Right cardiac atrium (tissue), 5 donors: ENCODE results near the gene ZNF628. TPM values are rescaled to one million over a fixed set of nuclear protein-coding genes. Genes with fewer than 3 reads are reported as not detected.

Experiments used
- ATAC-seq, 2 donors: fragments of 200-7000 bp; cut with Tn5 transposase; one replicate each; pipeline versions ENCODE4 v1.8.0 to v1.9.1; 2020; ENCODE audit warnings: moderate library complexity in 2 of 2, mild to moderate bottlenecking in 1 of 2
- DNase-seq, 3 donors: peaks; one replicate each; pipeline ENCODE4 v3.0.0-alpha.2; 2020
- H3K27ac ChIP-seq: one replicate; pipeline ENCODE4 v1.5.1; 2013; ENCODE audit warnings: mild to moderate bottlenecking, low read length, control low read depth, moderate library complexity
- H3K27me3 ChIP-seq: one replicate; pipeline ENCODE4 v1.6.1; 2013; ENCODE audit not compliant: control insufficient read depth, insufficient read depth
- H3K4me1 ChIP-seq: one replicate; pipeline ENCODE4 v1.6.1; 2013; ENCODE audit warnings: low read length; ENCODE audit not compliant: control insufficient read depth, insufficient read depth
- H3K4me3 ChIP-seq: one replicate; pipeline ENCODE4 v1.5.1; 2013; ENCODE audit warnings: low read length, control low read depth
- H3K9me3 ChIP-seq: one replicate; pipeline ENCODE4 v1.6.1; 2013; ENCODE audit warnings: low read length; ENCODE audit not compliant: control insufficient read depth
- WGBS: extraction: QIAGEN DNeasy Blood & Tissue Kit; methylation state at CpG from one replicate; pipeline ENCODE4 v1.1.7; 2013; 5-methylcytosine and 5-hydroxymethylcytosine counted together
- intact Hi-C, 4 donors: fragments of 100-400 bp; cut with DNase I; formaldehyde crosslinking; loops; one replicate each; pipeline versions ENCODE4 v1.11.0 to v1.14.0; 2022 to 2023
- long read RNA-seq, 4 donors: library from polyadenylated mRNA; unstranded; transcript quantifications; one replicate each; pipeline ENCODE4 v2.0.0, GENCODE V29; 2020 to 2021
- polyA plus RNA-seq: library from polyadenylated mRNA; stranded (reverse); fragments of 200-250 nt; gene quantifications from one replicate; pipeline ENCODE4 v1.2.3, GENCODE V29; 2013
- total RNA-seq, 4 donors: library from RNA; stranded (reverse); fragmentation: NEBNext Ultra II Directional; extraction: Animal tissue kit (Norgen Biotek cat#: 25700); gene quantifications; one replicate each; pipeline ENCODE4 v1.2.1, GENCODE V29; 2021
- donor health status: healthy with polysubstance abuse.
- donor health status: DM: no; HTN: yes; CAD: no.
- donor health status: DM: no; HTN: no; CAD: no.
- donor health status: DM: no; HTN: yes; CAD: no; lungs with severe emphysema.
- donor health status: DM: yes; HTN: yes; CAD: no.

ZNF628 gene
- total RNA-seq = 1 to 10 TPM; 5.6 to 8.1 (median 6.7) TPM
- 7.7 TPM for polyA plus RNA-seq
- long read RNA-seq, donor 1, transcript ZNF628-201 (1 exons, 3,177 nt) = major isoform, 9 of 9 reads
- long read RNA-seq, donor 1, partial matches to known transcripts = 0 of 9 reads
- long read RNA-seq, donor 1, other reads (novel, unspliced or antisense) = 0 of 9 reads
- long read RNA-seq, donor 2, partial matches to known transcripts = 0 of 4 reads
- long read RNA-seq, donor 2, other reads (novel, unspliced or antisense) = 0 of 4 reads
- long read RNA-seq, donor 3, partial matches to known transcripts = 0 of 2 reads
- long read RNA-seq, donor 3, other reads (novel, unspliced or antisense) = 1 of 2 reads
- long read RNA-seq, donor 4, partial matches to known transcripts = 0 of 2 reads
- long read RNA-seq, donor 4, other reads (novel, unspliced or antisense) = 0 of 2 reads

DNA sequence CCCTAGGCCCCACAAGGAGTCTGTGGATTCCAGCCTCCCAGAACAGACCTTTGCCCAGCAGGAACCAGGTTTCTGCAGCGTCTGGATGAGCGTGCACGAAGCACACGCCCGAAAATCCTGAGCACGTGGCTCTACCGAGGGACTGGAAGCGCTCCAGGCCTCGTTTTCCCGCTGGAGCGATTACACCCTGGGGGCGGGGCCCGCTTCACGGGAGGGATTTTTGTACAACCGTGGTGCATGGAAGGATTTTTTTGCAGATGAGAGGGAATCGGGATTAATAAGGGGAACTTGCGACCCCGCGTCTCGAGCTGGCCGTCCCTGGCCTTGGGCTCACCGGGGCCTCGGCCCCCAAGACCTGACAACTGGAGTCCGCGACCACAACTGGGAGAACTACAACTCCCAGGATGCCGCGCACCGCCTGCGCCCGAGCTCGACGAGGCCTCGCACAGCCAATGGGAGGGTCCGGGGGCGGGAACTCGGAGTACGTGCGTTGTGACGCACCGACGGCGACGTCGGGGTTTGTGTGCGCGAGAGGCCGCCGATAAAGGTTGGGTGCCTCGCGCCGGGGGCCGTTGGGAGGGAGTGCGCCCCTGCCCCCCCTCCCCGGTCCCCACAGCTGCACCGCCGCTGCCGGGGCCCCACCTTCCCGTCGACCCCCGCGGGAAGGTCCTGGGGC, at the start of gene ZNF628:
ZNF628 (plus strand) TSS at position 518 of the 676 bp plus-strand sequence. CDS start 3,294 bp downstream, outside the sequence.
- peak within 1 kb of the TSS; percentile 82 for H3K27ac ChIP-seq
- ATAC-seq (peak; percentile 97), DNase-seq (peak; percentile 99 to 100 (median 100))
- under 1% methylated on average over 61 of the region's 61 CpGs for WGBS
- peaks cover 4% of the 10 kb centered on the region for H3K4me1 ChIP-seq
- H3K4me3 ChIP-seq = peak within 1 kb of the TSS; percentile 76
- intact Hi-C loops = no loop called here
- no peaks in the 10 kb centered on the region for H3K27me3 ChIP-seq
- H3K9me3 ChIP-seq = no peaks in the 10 kb centered on the region

DNA sequence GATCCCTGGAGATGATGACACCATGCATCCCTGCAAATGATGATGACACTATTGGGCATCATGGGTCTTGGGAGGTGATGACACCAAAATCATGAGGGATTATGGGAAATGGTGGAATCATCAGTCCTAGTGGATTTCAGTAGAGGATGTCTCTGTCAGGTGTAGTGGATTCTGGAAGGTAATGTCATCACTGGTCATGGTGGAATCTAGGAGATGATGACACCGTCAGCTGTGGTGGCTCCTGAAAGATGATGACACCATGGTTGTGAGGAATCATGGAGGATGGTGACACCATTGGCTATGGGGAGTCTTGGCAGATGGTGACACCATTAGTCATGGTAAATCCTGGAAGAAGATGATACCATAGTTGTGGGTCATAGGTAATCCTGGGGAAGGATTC, 45.2 kb upstream of the ZNF628 start:
- whole genome bisulfite sequencing = 94% methylated on average over 1 of the region's 1 CpG
- no peak overlapping the region for H3K4me3 ChIP-seq
- ATAC-seq (no peak), DNase-seq (no peak)
- no peaks in the 10 kb centered on the region for H3K27me3 ChIP-seq
- H3K27ac ChIP-seq = no peak overlapping the region
- intact Hi-C loops = no loop called here
- H3K4me1 ChIP-seq = no peaks in the 10 kb centered on the region
- H3K9me3 ChIP-seq = no peaks in the 10 kb centered on the region

DNA sequence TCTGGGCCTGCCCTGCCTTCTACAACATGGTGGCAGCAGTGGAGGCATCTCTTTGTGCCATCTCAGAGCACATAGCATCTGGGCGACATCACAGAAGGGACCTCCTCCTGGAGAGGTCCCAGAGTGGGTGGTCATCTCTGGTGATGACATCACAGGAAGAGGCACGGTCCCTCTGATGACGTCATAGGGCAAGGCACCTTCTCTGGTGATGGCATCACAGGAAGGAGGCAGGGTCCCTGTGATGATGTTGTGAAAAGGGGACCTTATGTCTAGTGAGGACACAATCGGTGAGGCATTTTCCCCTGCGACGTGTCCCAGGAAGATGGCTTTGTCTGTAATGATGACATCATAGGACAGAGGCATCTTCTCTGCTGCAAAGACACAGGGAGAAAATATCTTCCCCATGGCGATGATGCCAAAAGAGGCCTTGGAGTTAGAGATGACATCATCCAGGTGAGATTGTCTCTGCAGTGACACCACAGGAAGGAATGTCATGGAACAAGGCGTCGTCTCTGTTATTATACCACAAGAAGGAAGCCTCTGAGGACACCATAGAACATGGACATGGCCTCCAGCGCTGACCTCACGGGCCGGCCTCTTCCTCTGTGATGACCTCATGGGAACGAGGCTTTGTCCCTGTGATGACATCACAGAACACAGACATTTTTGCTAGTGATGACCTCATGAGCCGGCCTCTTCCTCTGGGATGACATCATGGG, 44.0 kb upstream of the ZNF628 start:
- intact Hi-C loops = no loop called here
- DNase-seq (no peak), ATAC-seq (no peak)
- H3K4me1 ChIP-seq = no peaks in the 10 kb centered on the region
- WGBS = 84% methylated on average over 14 of the region's 14 CpGs
- H3K27me3 ChIP-seq = no peaks in the 10 kb centered on the region
- H3K9me3 ChIP-seq = no peaks in the 10 kb centered on the region
- H3K27ac ChIP-seq = no peak overlapping the region
- no peak overlapping the region for H3K4me3 ChIP-seq

DNA sequence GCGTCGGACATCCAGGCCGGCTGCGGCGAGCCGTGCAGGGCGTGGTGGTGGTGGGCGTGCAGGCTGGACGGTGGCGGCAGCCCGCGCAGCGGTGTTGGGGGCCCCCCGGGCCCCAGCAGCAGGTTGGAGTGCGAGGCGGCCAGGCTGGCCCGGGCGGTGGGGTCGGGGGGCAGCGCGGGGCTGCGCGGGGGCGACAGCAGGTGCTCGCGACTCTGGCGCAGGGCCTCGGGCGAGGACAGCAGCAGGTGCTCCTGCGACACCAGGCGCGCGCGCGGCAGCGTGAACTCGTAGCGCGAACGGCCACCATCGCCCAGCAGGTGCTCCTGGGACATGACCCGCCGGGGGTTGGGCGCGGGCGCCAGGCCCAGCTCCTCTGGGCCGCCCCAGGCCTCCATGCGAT, 43.1 kb upstream of the ZNF628 start:
- Histone ChIP-seq H3K27me3 (no peaks in the 10 kb centered on the region), H3K4me1 (no peaks in the 10 kb centered on the region), H3K27ac (no peak overlapping the region), H3K4me3 (no peak overlapping the region), H3K9me3 (no peaks in the 10 kb centered on the region)
- ATAC-seq (no peak), DNase-seq (no peak)
- intact Hi-C loops = no loop called here
- WGBS = 12% methylated on average over 48 of the region's 48 CpGs

DNA sequence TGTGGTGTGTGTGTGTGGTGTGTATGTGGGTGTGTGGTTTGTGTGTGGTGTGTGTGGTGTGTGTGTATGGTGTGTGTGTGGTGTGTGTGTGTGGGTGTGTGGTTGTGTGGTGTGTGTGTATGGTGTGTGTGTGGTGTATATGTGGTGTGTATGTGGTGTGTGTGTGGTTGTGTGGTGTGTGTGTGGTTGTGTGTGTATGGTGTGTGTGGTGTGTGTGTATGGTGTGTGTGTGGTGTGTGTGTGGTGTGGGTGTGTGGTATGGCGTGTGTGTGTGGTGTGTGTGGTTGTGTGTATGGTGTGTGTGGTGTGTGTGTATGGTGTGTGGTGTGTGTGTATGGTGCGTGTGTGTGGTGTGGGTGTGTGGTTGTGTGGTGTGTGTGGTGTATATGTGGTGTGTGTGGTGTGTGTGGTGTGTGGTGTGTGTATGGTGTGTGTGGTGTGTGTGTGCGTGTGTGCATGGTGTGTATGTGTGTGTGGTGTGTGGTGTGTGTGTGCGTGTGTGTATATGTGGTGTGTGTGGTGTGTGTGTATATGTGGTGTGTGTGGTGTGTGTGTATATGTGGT, 42.0 kb upstream of the ZNF628 start:
- DNase-seq = no peak
- 92% methylated on average over 4 of the region's 4 CpGs for WGBS
- no peak for ATAC-seq

DNA sequence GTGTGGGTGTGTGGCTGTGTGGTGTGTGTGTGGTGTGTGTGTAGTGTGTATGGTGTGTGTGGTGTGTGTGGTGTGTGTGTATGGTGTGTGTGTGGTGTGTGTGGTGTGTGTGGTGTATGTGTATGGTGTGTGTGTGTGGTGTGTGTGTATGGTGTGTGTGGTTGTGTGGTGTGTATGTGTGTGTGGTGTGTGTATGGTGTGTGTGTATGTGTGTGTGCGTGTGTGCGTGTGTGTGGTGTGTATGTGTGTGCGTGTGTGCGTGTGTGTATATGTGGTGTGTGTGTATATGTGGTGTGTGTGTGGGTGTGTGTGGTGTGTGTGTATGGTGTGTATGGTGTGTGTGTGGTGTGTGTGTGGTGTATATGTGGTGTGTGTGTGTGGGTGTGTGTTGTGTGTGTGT, 41.4 kb upstream of the ZNF628 start:
- intact Hi-C loops = no loop called here

More for the DNA sequence above, 42.0 kb upstream of the ZNF628 start:
- Histone ChIP-seq H3K27ac (no peak overlapping the region), H3K4me1 (no peaks in the 10 kb centered on the region), H3K27me3 (no peaks in the 10 kb centered on the region), H3K4me3 (no peak overlapping the region), H3K9me3 (no peaks in the 10 kb centered on the region)
- intact Hi-C loops = no loop called here

DNA sequence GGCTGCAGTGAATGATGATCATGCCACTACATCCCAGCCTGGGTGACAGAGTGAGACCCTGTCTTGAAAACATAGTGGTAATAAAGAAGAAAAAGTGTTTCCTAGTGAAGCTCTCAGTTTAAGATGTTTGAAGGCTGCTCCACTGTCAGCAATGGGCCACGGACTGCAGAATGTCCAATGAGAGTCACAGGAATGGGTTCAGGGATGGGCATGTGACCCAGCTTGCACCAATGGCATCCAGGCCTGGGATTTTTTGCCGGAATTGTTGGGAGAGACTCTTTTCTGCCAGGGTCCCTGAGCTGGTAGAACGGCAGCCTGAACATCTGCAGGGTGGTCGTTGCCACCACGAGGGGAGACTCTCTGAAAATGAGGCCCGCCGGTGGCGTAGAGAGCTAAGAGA, 39.6 kb upstream of the ZNF628 start:
- Histone ChIP-seq H3K9me3 (no peaks in the 10 kb centered on the region), H3K4me3 (no peak overlapping the region), H3K27ac (no peak overlapping the region), H3K27me3 (no peaks in the 10 kb centered on the region), H3K4me1 (no peaks in the 10 kb centered on the region)
- intact Hi-C loops = no loop called here
- no peak for ATAC-seq
- no peak for DNase-seq
- 40% methylated on average over 8 of the region's 8 CpGs for WGBS

More for the DNA sequence above, 41.4 kb upstream of the ZNF628 start:
- Histone ChIP-seq H3K9me3 (no peaks in the 10 kb centered on the region), H3K27me3 (no peaks in the 10 kb centered on the region), H3K4me1 (no peaks in the 10 kb centered on the region), H3K27ac (no peak overlapping the region), H3K4me3 (no peak overlapping the region)
- ATAC-seq (no peak), DNase-seq (no peak)
- 94% methylated on average over 4 of the region's 4 CpGs for WGBS

DNA sequence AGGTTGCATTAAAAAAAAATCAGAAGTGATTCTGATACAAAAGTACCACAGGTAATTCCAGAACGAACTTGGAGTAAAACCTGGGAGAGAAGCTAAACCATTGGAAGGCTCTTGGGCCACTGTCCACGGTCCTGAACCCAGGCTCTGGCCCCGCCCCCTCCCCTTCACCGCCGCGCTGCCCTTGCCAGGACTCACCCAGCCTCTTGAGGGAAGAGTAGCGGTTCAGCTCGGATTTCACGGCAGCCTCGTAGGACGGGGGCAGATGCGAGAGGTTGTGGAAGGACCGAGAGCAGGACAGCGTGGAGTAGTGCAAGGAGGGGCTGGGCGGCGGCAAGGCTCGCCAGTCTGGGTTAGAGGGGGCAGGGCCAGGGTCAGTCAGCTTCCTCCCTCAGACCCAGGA, 39.0 kb upstream of the ZNF628 start:
- Histone ChIP-seq H3K9me3 (no peaks in the 10 kb centered on the region), H3K4me3 (no peak overlapping the region), H3K4me1 (no peaks in the 10 kb centered on the region), H3K27ac (no peak overlapping the region), H3K27me3 (no peaks in the 10 kb centered on the region)
- intact Hi-C loops = no loop called here
- 3% methylated on average over 17 of the region's 17 CpGs for WGBS
- peak; percentile 66 to 77 for ATAC-seq
- peak; percentile 50 to 84 (median 84) for DNase-seq

DNA sequence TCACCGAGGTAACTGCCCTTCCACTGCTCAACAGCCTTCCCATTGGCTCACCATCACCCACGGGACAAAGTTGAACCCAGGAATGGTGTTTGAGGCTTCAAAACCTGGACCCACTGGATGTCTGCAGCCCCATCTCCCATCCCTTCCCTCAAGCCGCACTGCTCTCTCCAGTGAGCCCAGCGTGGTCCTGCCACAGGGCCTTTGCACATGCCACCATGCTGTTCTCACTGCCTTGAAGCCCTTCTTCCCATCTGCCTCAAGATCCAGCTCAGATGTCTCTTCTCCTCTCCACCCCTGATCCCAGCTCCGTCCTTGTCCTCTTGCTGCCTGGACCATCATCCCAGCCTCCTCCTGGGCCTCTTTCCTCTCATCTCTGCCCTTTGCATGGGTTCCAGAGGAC, 37.4 kb upstream of the ZNF628 start:
- H3K4me3 ChIP-seq = no peak overlapping the region
- no peaks in the 10 kb centered on the region for H3K9me3 ChIP-seq
- no peak for ATAC-seq
- DNase-seq = no peak
- no peaks in the 10 kb centered on the region for H3K4me1 ChIP-seq
- WGBS = 78% methylated on average over 5 of the region's 5 CpGs
- H3K27ac ChIP-seq = no peak overlapping the region
- intact Hi-C loops = no loop called here
- H3K27me3 ChIP-seq = no peaks in the 10 kb centered on the region

DNA sequence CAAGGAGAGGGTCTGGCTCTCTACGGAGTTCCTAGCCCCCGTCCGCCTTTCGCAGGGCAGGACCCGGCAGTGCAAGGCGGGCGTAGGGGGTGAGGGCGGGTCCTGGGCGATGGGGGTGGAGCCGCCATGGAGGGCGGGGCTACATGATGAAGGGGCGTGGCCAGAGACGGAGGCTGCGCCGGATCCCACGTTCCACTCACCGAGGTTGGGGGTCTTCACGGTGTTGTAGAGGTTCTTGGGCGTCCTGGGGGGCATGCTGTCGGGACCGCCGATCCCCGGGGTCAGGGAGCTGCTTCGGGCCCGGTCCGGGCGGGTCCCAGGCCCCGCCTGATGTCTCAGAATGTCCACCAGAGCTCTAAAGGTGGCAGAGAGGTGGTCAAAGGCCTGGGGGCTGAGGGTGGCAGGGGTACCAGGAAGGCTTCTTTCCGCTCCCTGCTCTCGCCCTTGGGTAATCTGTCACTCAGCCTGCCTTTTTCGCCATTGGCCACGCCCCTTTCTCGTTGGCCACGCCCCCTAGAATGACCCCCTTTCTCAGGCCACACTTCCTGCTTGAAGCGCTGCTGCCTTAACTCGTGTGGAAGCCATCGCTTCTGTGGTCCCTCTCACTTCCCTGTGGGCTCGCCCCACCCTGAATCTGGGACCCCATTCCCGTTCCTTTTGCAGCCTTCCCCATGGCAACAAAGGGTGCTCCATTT, 35.9 kb upstream of the ZNF628 start:
- WGBS = 8% methylated on average over 39 of the region's 39 CpGs
- Histone ChIP-seq H3K27ac (no peak overlapping the region), H3K27me3 (no peaks in the 10 kb centered on the region), H3K9me3 (no peaks in the 10 kb centered on the region), H3K4me1 (no peaks in the 10 kb centered on the region), H3K4me3 (no peak overlapping the region)
- intact Hi-C loops = no loop called here
- DNase-seq (peak in 2 of 3 donors; percentile 62 to 68), ATAC-seq (no peak)
